Keratinocyte (primary cell): Measurements from ENCODE around the gene GATA2.

Source experiments
- CTCF ChIP-seq, 3 experiments: IDR thresholded peaks in 1 of 3; conservative IDR thresholded peaks in 1 of 3; optimal IDR thresholded peaks in 1 of 3; 2 replicates in 2 of 3; 3 replicates in 1 of 3; pipeline versions ENCODE3 to v1.5.1; 2011; ENCODE audit warnings: low read length in 3 of 3, mild to moderate bottlenecking in 3 of 3, moderate library complexity in 2 of 3, control low read depth in 1 of 3, inconsistent platforms in 1 of 3; ENCODE audit not compliant: insufficient read depth in 2 of 3; ENCODE audit errors: extremely low read depth in 1 of 3
- EZH2 ChIP-seq: IDR thresholded peaks from one replicate; pipeline ENCODE4 v1.6.1; 2012; ENCODE audit warnings: inconsistent platforms, mild to moderate bottlenecking, low read length, moderate library complexity

GRCh38 chr3:128480278-128480677 is 12.7 kb downstream of the GATA2 start:
- TF ChIP-seq CTCF (optimal IDR thresholded peaks at IDR 0.05 in 1 of 3, IDR thresholded peaks at IDR 0.05 in 1 of 3, conservative IDR thresholded peaks at IDR 0.05 in 1 of 3; ENCODE audit: extremely low read depth in 1 of 3, insufficient read depth in 2 of 3, low read length in 3 of 3): no peak
- TF ChIP-seq EZH2: no peak
